IgD-negative memory B cell (primary cell): ENCODE measurements around the gene POU3F3. TPM values are rescaled to one million over a fixed set of nuclear protein-coding genes. Genes with fewer than 3 reads are reported as not detected.
A peak's percentile ranks its signal among the peaks of the same experiment; 100 is the strongest.

Source experiments
- H3K27ac Mint-ChIP-seq, 3 donors: one replicate each; pipeline ENCODE4 v1.8.0; 2020 to 2022; ENCODE audit warnings: mild to moderate bottlenecking in 3 of 3, mixed read lengths in 3 of 3, moderate library complexity in 1 of 3
- H3K27me3 Mint-ChIP-seq: one replicate; pipeline ENCODE4 v1.8.0; 2021; ENCODE audit warnings: mixed read lengths
- H3K36me3 Mint-ChIP-seq: one replicate; pipeline ENCODE4 v1.8.0; 2020; ENCODE audit warnings: mild to moderate bottlenecking, mixed read lengths
- H3K4me1 Mint-ChIP-seq, 3 donors: one replicate each; pipeline ENCODE4 v1.8.0; 2020 to 2022; ENCODE audit warnings: mixed read lengths in 3 of 3, mild to moderate bottlenecking in 1 of 3
- H3K4me3 Mint-ChIP-seq, 4 donors: one replicate each; pipeline ENCODE4 v1.8.0; 2020 to 2022; ENCODE audit warnings: mild to moderate bottlenecking in 4 of 4, mixed read lengths in 4 of 4, moderate library complexity in 3 of 4
- H3K9me3 Mint-ChIP-seq, 3 donors: one replicate each; pipeline ENCODE4 v1.8.0; 2020 to 2021; ENCODE audit warnings: mixed read lengths in 3 of 3, mild to moderate bottlenecking in 1 of 3
- polyA plus RNA-seq: library from polyadenylated mRNA; unstranded; fragments of 300-500 nt; fragmentation: Illumina TruSeq; gene quantifications from one replicate; pipeline ENCODE4 v1.2.3, GENCODE V29; 2021

Gene POU3F3
- polyA plus RNA-seq, 1 donor from 2014 or later = not detected

DNA sequence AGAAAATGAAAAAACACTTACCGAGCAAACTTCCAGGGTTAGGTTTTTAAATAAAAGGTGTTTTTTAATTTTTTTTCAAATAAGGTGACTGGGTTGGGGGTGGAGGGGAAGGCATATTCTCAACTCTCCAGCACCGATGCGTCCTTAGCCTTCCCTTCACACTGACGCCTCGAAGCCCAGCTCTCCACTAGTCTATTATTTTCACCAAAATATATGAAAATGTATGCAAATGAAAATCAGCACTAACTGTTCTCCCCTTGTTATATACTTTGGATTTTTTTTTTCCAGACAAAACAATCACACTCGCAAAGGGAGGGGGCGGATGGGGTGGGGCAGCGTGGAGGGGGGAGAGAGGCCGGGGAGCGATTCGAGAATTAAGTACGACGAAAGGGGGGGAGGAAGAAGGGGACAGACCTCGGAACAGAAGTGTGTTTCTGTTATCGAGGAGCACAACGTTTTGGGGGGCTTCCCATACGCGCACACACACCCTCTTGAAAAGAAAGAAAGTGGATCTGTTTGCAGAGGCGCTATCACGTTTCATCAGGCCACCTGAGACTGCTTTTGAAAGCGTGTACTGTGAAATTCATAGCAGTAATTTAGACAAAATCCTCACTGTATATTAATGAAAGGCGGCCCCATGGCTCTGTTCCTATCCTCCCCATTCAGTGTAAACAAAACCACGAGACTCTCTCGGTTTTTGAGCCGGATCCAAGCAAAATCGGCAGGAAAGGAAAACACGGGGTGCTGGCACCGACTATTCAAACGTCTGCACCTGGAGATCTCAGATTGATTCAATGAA is 2.4 kb upstream of the POU3F3 start:
- H3K36me3 Mint-ChIP-seq = peaks cover 1% of the 10 kb centered on the region
- peaks cover 66% of the 10 kb centered on the region for H3K27me3 Mint-ChIP-seq
- H3K4me3 Mint-ChIP-seq = peak overlapping the region; percentile 79 to 94 (median 91)
- peaks cover 10 to 45% (median 15%) of the 10 kb centered on the region in 3 donors for H3K4me1 Mint-ChIP-seq
- H3K27ac Mint-ChIP-seq = peak overlapping the region; percentile 76 to 97 (median 97)
- H3K9me3 Mint-ChIP-seq = peaks cover 0 to 8% (median 2%) of the 10 kb centered on the region in 3 donors

DNA sequence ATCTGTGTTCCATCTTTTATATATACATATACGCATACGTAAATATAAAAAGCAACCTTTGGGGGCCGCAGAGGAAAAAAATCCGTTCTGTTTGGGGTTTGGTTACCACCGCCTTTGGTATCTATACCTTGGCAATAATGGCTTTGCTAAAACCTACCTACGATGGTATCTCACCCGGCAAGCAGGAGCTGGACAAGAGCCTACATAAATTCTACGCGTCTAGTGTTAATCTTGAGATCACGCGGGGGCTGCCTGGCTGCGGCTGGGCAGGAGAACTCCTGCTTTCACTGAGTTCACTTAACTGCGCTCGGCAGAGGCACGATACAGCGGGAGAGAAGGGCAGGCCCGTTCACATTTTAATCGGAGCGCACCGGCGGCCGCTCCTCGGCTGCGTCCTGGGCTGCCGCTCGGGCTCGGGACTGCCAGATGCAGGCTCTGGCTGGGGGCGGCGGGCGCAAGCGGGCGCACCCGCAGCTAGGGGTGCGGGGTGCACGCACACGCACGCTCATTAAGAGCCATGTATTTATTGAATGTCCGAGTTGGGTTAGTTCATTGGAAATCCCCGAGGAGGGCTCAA is 1.7 kb upstream of the POU3F3 start:
- H3K4me1 Mint-ChIP-seq = peaks cover 11 to 47% (median 17%) of the 10 kb centered on the region in 3 donors
- H3K9me3 Mint-ChIP-seq = peaks cover 0 to 10% (median 2%) of the 10 kb centered on the region in 3 donors
- H3K4me3 Mint-ChIP-seq = peak overlapping the region; percentile 79 to 94 (median 91)
- peaks cover 1% of the 10 kb centered on the region for H3K36me3 Mint-ChIP-seq
- H3K27me3 Mint-ChIP-seq = peaks cover 65% of the 10 kb centered on the region
- peak overlapping the region; percentile 87 to 97 (median 97) for H3K27ac Mint-ChIP-seq

DNA sequence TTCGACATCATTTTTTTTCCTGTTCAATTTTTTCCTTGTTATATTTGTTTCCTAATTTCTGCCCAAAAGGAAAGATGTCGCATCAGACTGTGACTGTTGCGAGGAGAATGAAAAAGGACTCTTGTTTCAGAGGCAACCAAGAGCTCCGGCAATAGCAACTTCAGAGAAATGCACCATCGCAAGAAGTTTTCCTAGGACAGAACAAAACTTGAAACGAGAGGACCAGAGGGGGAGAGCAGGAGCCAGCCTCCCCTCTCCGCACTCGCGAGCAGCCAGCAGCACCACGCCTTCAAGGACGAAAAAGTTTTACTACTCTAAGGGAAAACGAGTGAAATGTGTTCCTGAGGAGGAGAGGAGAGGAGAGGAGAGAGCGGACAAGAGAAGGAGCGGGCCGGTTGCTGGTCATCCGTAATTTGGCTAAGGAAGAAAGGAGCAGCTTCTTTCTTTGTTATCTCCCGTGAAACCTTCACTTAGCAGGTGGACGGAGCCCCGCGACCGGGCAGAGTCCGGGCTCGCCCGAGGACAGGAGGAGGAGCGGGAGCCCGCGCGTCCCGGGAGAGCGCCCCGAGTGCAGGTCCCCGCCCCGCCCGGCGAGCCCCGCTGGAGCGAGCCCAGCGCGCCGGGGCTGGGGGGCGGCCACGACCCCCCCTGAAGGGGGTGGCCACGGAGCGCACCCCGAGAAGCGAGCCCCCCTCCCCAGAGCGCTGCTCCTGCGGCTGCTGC is 744 bp downstream of the POU3F3 start:
- Mint-ChIP-seq H3K9me3 (peaks cover 0 to 17% (median 7%) of the 10 kb centered on the region in 3 donors), H3K27ac (peak overlapping the region; percentile 59 to 97 (median 96)), H3K4me3 (peak overlapping the region; percentile 58 to 91 (median 86)), H3K27me3 (peaks cover 63% of the 10 kb centered on the region), H3K4me1 (peaks cover 16 to 44% (median 22%) of the 10 kb centered on the region in 3 donors), H3K36me3 (peaks cover 1% of the 10 kb centered on the region)

DNA sequence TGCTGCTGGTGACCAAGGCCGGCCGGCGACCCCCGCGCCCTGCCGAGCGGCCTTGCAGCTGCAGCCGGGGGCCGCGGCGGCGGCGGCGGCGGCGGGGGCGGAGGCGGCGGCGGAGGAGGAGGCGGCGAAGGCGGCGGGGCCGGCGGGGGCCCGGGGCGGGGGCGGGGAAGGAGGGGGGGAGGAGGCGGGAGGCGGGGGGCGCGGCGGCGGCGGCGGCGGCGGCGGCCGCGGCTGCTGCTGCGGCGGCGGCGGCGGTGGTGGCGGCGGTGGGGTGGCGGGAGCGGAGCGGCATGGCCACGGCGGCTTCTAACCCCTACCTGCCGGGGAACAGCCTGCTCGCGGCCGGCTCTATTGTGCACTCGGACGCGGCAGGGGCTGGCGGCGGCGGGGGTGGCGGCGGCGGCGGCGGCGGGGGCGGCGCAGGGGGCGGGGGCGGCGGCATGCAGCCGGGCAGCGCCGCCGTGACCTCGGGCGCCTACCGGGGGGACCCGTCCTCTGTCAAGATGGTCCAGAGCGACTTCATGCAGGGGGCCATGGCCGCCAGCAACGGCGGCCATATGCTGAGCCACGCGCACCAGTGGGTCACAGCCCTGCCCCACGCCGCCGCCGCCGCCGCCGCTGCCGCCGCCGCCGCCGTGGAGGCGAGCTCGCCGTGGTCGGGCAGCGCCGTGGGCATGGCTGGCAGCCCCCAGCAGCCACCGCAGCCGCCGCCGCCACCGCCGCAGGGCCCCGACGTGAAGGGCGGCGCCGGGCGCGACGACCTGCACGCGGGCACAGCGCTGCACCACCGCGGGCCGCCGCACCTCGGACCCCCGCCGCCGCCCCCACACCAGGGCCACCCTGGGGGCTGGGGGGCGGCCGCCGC is 1.5 kb downstream of the POU3F3 start:
- H3K4me3 Mint-ChIP-seq = no peak overlapping the region
- H3K27ac Mint-ChIP-seq = no peak overlapping the region
- H3K27me3 Mint-ChIP-seq = peaks cover 63% of the 10 kb centered on the region
- H3K36me3 Mint-ChIP-seq = peaks cover 1% of the 10 kb centered on the region
- H3K9me3 Mint-ChIP-seq = peaks cover 0 to 17% (median 9%) of the 10 kb centered on the region in 3 donors
- peaks cover 16 to 38% (median 22%) of the 10 kb centered on the region in 3 donors for H3K4me1 Mint-ChIP-seq

DNA sequence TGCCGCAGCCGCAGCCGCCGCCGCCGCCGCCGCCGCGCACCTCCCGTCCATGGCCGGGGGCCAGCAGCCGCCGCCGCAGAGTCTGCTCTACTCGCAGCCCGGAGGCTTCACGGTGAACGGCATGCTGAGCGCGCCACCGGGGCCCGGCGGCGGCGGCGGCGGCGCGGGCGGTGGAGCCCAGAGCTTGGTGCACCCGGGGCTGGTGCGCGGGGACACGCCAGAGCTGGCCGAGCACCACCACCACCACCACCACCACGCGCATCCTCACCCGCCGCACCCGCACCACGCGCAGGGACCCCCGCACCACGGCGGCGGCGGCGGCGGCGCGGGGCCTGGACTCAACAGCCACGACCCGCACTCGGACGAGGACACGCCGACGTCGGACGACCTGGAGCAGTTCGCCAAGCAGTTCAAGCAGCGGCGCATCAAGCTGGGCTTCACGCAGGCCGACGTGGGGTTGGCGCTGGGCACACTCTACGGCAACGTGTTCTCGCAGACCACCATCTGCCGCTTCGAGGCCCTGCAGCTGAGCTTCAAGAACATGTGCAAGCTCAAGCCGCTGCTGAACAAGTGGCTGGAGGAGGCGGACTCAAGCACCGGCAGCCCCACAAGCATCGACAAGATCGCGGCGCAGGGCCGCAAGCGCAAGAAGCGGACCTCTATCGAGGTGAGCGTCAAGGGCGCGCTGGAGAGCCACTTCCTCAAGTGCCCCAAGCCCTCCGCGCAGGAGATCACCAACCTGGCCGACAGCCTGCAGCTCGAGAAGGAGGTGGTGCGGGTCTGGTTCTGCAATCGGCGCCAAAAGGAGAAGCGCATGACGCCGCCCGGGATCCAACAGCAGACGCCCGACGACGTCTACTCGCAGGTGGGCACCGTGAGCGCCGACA is 2.4 kb downstream of the POU3F3 start:
- Mint-ChIP-seq H3K4me1 (peaks cover 14 to 40% (median 22%) of the 10 kb centered on the region in 3 donors), H3K27ac (peak overlapping the region; percentile 77 to 98 (median 81))

DNA sequence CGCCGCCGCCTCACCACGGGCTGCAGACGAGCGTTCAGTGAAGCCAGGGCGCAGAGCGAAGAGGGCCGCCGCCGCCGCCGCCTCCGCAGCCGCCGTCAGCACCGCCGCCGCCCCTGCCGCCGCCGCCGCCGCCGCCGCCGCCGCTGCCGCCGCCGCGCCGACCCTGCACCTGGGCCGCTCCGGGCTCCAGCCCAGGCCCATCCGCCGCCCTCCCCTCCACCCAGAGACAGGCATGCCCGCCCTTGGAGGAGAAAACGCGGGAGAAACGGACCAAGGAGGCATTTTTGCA is 3.0 kb downstream of the POU3F3 start:
- peaks cover 17 to 41% (median 19%) of the 10 kb centered on the region in 3 donors for H3K4me1 Mint-ChIP-seq
- H3K9me3 Mint-ChIP-seq = peaks cover 0 to 17% (median 9%) of the 10 kb centered on the region in 3 donors
- peak overlapping the region; percentile 77 to 98 (median 90) for H3K27ac Mint-ChIP-seq
- H3K4me3 Mint-ChIP-seq = peak overlapping the region; percentile 59 to 89 (median 79)
- peaks cover 58% of the 10 kb centered on the region for H3K27me3 Mint-ChIP-seq
- H3K36me3 Mint-ChIP-seq = peaks cover 3% of the 10 kb centered on the region

More for the DNA sequence above, 2.4 kb downstream of the POU3F3 start:
- H3K27me3 Mint-ChIP-seq = peaks cover 58% of the 10 kb centered on the region
- peaks cover 0 to 17% (median 9%) of the 10 kb centered on the region in 3 donors for H3K9me3 Mint-ChIP-seq
- peak overlapping the region; percentile 54 to 83 (median 78) for H3K4me3 Mint-ChIP-seq
- H3K36me3 Mint-ChIP-seq = peaks cover 2% of the 10 kb centered on the region

DNA sequence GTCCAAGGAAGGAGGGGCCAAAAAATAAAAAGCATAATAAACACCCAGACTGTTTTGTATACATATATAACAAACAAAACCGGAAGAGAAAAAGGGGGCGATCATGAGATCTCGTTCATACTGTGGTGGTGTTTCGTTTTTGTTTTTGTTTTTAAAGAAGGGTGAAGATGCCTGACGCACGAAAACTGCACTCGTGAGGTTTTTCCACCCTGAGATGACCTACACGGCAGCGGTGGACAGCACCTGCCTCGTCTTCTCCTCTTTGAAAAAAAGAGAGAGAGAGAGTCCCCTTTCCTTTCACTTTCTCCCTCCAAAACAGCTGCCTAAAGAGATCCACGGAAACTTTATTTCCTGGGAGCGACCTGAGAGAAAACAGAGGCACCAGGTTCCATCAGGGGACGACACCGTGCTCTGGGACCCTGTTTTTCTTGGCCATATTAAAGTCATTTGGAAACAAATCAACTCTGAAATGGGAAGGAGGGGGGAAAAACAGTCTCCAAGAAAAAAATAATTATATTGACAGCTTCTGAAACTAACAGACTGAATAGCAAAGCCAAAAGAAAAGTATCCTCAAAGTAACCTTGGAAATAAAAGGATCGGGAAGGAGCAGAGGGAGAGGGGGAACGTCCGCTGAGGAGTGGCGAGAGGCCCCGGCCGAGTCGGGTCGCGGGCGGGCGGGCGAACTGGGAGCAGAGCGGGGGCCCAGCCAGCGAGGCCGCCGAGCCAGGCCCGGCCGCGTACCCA is 3.5 kb downstream of the POU3F3 start:
- Mint-ChIP-seq H3K27me3 (peaks cover 58% of the 10 kb centered on the region), H3K36me3 (peaks cover 6% of the 10 kb centered on the region), H3K4me1 (peaks cover 19 to 39% (median 20%) of the 10 kb centered on the region in 3 donors), H3K4me3 (peak overlapping the region; percentile 59 to 89 (median 79)), H3K27ac (peak overlapping the region; percentile 77 to 98 (median 90)), H3K9me3 (peaks cover 0 to 17% (median 9%) of the 10 kb centered on the region in 3 donors)

DNA sequence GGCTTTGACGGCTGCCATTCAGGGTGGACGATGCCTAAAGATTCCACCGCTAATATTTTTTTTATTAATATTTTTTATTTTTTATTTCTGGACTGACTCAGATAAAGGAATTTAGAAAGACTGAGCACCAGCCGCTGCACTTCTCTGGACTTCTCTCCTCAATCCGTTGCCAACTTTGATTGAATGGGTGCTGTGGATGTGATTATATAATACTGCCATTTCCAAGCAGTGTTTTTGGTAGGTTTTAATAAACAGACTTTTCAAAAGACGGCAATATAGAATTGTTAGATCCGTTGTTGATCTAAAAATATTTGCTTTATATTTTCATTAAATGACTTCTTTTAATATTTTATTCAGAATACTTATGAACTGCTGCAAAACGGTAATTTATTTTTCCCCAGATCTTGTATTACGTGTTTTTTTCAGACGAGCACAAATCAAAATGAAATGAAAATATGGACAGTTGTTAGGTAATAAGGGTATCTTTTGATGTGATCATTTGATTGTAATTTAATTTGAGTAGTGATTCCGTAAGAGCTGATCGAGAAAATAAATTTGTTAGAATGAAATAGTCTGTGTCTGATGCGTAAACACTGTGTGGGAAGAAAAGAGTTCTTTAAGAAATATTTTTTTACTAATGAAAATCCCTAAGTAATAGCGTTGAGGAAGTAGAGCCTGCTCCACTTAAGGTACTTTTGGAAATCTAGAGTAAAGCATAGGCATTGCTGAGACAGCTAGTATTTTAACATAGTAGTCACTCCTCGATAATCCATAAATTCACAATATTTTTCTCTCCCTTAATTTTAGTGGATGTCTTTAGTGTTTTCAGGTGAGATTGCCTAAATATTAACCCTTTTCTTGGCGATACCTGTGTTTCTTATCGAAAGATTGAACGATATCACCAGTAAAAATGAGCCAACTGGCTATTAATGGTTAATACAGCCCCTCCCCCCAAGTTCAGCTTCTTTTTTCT is 4.4 kb downstream of the POU3F3 start:
- H3K4me1 Mint-ChIP-seq = peaks cover 15 to 33% (median 17%) of the 10 kb centered on the region in 3 donors
- H3K27me3 Mint-ChIP-seq = peaks cover 54% of the 10 kb centered on the region
- H3K4me3 Mint-ChIP-seq = peak overlapping the region in 2 of 4 donors; percentile 45 to 76
- H3K9me3 Mint-ChIP-seq = peaks cover 0 to 15% (median 9%) of the 10 kb centered on the region in 3 donors
- H3K36me3 Mint-ChIP-seq = peaks cover 6% of the 10 kb centered on the region
- H3K27ac Mint-ChIP-seq = peak overlapping the region; percentile 32 to 93 (median 85)

DNA sequence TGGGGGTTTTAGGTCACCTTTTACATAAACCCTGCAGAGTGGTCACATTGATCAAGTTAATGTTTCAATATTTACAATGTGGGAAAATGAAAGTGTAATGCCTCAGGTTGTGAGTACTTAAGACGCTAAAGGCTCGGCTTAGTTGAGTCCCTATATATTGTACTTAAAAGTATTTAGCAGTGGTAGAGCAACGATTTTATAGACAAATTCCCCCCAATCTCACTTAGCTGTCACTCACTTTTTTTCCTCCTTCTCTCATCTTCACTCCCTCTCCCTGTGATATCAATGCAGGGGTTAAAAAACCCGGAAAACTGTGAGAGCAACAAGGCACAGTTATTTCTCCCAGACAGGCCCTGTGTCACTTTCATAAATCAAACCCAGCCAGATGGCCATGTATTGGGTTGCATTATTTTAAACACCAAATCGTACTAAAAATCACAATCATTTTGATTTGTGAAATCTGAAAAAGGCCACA is 5.4 kb downstream of the POU3F3 start:
- Mint-ChIP-seq H3K36me3 (peaks cover 6% of the 10 kb centered on the region), H3K27ac (peak overlapping the region in 2 of 3 donors; percentile 76 to 85), H3K4me1 (peaks cover 15 to 32% (median 20%) of the 10 kb centered on the region in 3 donors), H3K9me3 (peaks cover 0 to 12% (median 9%) of the 10 kb centered on the region in 3 donors), H3K27me3 (peaks cover 55% of the 10 kb centered on the region), H3K4me3 (peak overlapping the region in 2 of 4 donors; percentile 23 to 76)

DNA sequence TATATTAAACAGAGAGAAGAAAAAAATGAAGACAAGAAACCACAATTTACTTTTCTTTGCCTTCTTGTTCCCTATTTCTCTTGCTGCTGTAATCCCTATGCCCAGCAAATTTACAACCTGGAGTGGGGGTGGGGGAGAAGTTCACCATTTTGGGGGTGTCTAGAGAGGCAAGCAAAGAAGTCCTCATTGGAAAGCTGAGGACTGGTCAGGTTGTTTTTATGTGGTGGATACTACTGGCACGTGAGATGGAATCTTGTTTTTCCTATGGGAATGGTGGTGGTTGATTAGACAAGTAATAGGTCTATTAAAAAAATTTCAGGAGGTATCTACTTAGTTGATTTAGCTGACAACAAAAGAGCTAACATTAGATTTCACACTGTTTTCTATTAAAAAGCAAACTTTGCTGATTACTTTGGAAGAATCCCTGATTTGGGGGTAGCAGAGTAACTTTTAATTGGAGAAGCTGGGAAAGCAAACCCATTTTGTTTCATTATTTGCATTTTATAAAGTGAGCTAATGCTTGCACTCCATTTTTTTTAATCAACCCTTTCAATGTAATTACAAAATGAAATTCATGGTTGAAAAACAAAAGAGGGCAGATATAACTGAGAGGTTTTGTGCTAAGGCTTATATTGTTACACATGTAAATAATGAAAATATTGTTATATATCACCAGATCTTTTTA is 6.0 kb downstream of the POU3F3 start:
- H3K4me1 Mint-ChIP-seq = peaks cover 15 to 31% (median 17%) of the 10 kb centered on the region in 3 donors
- peaks cover 56% of the 10 kb centered on the region for H3K27me3 Mint-ChIP-seq
- H3K27ac Mint-ChIP-seq = peak overlapping the region in 2 of 3 donors; percentile 76 to 85
- H3K4me3 Mint-ChIP-seq = peak overlapping the region in 2 of 4 donors; percentile 30 to 76
- peaks cover 0 to 9% (median 9%) of the 10 kb centered on the region in 3 donors for H3K9me3 Mint-ChIP-seq
- H3K36me3 Mint-ChIP-seq = peaks cover 6% of the 10 kb centered on the region

DNA sequence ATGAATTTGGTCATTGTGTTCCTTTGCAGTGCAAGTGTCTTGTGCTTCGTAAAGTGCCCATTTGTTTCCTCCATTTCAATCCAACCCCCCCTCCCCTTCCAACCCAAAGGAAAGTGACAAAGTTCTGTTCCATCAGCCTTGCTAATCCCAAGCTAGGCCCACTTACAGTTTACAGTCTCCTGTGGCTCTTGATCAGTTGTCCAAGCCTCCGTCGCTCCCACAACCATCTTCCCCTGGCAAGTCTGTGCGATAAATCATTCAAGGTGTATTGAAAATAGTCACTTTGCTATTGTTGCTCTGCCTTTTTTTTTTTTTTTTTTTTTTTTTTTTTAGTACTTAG is 6.5 kb downstream of the POU3F3 start:
- Mint-ChIP-seq H3K9me3 (peaks cover 0 to 11% (median 9%) of the 10 kb centered on the region in 3 donors), H3K36me3 (peaks cover 6% of the 10 kb centered on the region), H3K27ac (peak overlapping the region in 1 of 3 donors; percentile 85), H3K4me3 (peak overlapping the region in 2 of 4 donors; percentile 30 to 76), H3K4me1 (peaks cover 15 to 31% (median 17%) of the 10 kb centered on the region in 3 donors), H3K27me3 (peaks cover 60% of the 10 kb centered on the region)
